ENCODE measurements around the gene DHODH. TPM values are rescaled to one million over a fixed set of nuclear protein-coding genes. Genes with fewer than 3 reads are reported as not detected.

The DHODH gene
- total RNA-seq, 4 donors from 2014 or later: 0.75 to 4.8 (median 1.6) TPM; not detected in 1

DNA sequence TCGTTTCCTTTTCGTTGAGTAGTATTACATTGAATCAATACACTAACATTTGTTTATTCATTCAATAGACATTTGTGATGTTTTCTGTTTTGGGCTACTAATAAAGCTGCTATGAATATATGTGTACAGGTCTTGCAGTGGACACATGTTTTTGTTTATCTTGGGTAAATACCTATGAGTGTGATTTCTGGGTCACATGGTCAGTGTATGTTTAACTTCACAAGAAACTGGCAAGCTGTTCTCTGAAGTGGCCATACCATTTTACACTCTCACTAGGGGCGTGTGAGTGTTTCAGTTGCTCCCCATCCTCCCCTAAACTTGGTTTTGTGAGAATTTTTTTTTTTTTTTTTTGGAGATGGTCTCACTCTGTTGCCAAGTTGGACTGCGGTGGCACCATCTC, 43.3 kb upstream of the DHODH start:
- Histone ChIP-seq H3K27me3 (no peaks in the 10 kb centered on the region), H3K4me3 (no peak overlapping the region), H3K4me1 (no peaks in the 10 kb centered on the region), H3K27ac (no peak overlapping the region), H3K36me3 (no peaks in the 10 kb centered on the region), H3K9me3 (no peaks in the 10 kb centered on the region)
- no peak for DNase-seq
- intact Hi-C loops (cut with DNase I; ENCODE audit: low total_unique reads) (no loop called here), in situ Hi-C loops (cut with MboI; ENCODE audit: low pct_ligation_motif_present in 1 of 4, low pct_unique_long_range_greater_than_20kb in 1 of 4, low sequenced_read_pairs in 3 of 4) (no loop called here)
- WGBS, 2 donors (ENCODE audit: low coverage in 1 of 2): 83 to 93% methylated on average over 3 to 4 of the region's 4 CpGs
- TF ChIP-seq POLR2AphosphoS5 (IDR thresholded peaks at IDR 0.05) (no peak), POLR2A (IDR thresholded peaks at IDR 0.05) (no peak), EP300 (IDR thresholded peaks at IDR 0.05; ENCODE audit: low read depth) (no peak)
- TF ChIP-seq, protein P1, sequence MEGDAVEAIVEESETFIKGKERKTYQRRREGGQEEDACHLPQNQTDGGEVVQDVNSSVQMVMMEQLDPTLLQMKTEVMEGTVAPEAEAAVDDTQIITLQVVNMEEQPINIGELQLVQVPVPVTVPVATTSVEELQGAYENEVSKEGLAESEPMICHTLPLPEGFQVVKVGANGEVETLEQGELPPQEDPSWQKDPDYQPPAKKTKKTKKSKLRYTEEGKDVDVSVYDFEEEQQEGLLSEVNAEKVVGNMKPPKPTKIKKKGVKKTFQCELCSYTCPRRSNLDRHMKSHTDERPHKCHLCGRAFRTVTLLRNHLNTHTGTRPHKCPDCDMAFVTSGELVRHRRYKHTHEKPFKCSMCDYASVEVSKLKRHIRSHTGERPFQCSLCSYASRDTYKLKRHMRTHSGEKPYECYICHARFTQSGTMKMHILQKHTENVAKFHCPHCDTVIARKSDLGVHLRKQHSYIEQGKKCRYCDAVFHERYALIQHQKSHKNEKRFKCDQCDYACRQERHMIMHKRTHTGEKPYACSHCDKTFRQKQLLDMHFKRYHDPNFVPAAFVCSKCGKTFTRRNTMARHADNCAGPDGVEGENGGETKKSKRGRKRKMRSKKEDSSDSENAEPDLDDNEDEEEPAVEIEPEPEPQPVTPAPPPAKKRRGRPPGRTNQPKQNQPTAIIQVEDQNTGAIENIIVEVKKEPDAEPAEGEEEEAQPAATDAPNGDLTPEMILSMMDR (IDR thresholded peaks at IDR 0.05): no peak

DNA sequence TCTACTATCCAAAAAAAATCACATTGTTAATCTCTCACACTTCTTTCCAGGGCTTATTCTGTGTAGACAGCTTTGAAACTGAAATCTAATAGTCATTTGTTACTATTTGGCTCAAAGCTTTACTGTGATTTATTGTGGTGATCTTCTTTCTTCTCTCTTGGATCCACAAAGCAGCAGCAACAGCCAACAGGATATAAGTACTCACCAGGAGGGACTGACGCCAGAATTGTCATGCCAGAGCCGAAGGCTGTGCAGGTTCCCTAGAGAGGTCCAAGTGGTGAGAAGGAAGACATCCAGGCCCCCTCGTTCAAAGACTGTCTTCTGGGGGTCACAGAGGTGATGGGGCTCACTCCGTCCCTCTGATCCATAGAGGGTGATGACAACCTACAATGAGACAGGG, 41.6 kb upstream of the DHODH start:
- TF ChIP-seq EP300 (IDR thresholded peaks at IDR 0.05; ENCODE audit: low read depth) (no peak), POLR2AphosphoS5 (IDR thresholded peaks at IDR 0.05) (no peak), POLR2A (IDR thresholded peaks at IDR 0.05) (no peak)
- TF ChIP-seq, protein P1 (IDR thresholded peaks at IDR 0.05): no peak
- in situ Hi-C loops (cut with MboI; ENCODE audit: low pct_ligation_motif_present in 1 of 4, low pct_unique_long_range_greater_than_20kb in 1 of 4, low sequenced_read_pairs in 3 of 4): no loop called here
- DNase-seq: no peak
- H3K27me3 ChIP-seq: no peaks in the 10 kb centered on the region
- 51 to 74% methylated on average over 3 to 4 of the region's 4 CpGs for WGBS, 2 donors (ENCODE audit: low coverage in 1 of 2)
- no peaks in the 10 kb centered on the region for H3K36me3 ChIP-seq
- no peak overlapping the region for H3K4me3 ChIP-seq
- H3K9me3 ChIP-seq: no peaks in the 10 kb centered on the region
- no peak overlapping the region for H3K27ac ChIP-seq
- intact Hi-C loops (cut with DNase I; ENCODE audit: low total_unique reads): no loop called here
- no peaks in the 10 kb centered on the region for H3K4me1 ChIP-seq

DNA sequence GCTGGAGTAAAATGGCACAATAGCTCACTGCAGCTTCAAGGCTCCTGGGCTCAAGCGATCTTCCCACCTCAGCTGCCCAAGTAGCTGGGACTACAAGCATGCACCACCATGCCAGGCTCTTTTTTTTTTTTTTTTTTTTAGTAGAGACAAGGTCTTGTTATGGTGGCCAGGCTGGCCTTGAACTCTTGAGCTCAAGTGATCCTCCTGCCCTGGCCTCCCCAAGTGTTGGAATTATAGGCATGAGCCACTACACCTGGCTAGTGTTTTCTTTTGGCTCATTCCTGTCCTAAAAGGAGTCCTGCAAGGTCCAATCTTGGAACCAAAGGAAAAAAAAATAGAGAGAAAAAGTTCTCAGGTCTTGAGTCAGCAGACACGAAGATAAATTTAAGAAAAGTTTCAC, 39.2 kb upstream of the DHODH start:
- Histone ChIP-seq H3K4me3 (no peak overlapping the region), H3K27me3 (no peaks in the 10 kb centered on the region), H3K9me3 (no peaks in the 10 kb centered on the region), H3K36me3 (no peaks in the 10 kb centered on the region), H3K27ac (no peak overlapping the region), H3K4me1 (no peaks in the 10 kb centered on the region)
- TF ChIP-seq, protein P1 (IDR thresholded peaks at IDR 0.05): no peak
- no peak for TF ChIP-seq POLR2A (IDR thresholded peaks at IDR 0.05)
- TF ChIP-seq EP300 (IDR thresholded peaks at IDR 0.05; ENCODE audit: low read depth): no peak
- no peak for TF ChIP-seq POLR2AphosphoS5 (IDR thresholded peaks at IDR 0.05)
- 91 to 95% methylated on average over 2 of the region's 2 CpGs for WGBS, 2 donors (ENCODE audit: low coverage in 1 of 2)
- in situ Hi-C loops (cut with MboI; ENCODE audit: low pct_ligation_motif_present in 1 of 4, low pct_unique_long_range_greater_than_20kb in 1 of 4, low sequenced_read_pairs in 3 of 4) (no loop called here), intact Hi-C loops (cut with DNase I; ENCODE audit: low total_unique reads) (no loop called here)
- DNase-seq: no peak

DNA sequence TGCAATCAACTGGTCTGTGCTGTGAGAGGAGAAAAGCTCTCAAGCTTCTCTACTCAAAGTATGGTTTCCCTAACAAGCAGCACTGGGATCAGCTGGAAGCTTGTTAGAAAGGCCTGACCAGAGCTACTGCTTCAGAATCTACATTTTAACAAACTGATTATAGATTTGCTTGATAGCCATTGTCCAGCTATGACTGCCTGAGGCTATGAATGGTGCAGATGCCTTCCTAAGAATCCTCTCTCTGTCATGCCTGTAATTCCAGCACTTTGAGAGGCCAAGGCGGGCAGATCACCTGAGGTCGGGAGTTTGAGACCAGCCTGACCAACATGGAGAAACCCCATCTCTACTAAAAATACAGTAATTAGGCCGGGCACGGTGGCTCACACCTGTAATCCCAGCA, 37.0 kb upstream of the DHODH start:
- in situ Hi-C loops (cut with MboI; ENCODE audit: low pct_ligation_motif_present in 1 of 4, low pct_unique_long_range_greater_than_20kb in 1 of 4, low sequenced_read_pairs in 3 of 4): no loop called here
- H3K4me1 ChIP-seq: no peaks in the 10 kb centered on the region
- no peaks in the 10 kb centered on the region for H3K36me3 ChIP-seq
- no peak for DNase-seq
- H3K27me3 ChIP-seq: no peaks in the 10 kb centered on the region
- intact Hi-C loops (cut with DNase I; ENCODE audit: low total_unique reads): loop anchor here (5.0 kb wide), 1 partner anchor 1339 kb away; no protein-coding TSS in a partner anchor
- TF ChIP-seq, protein P1 (IDR thresholded peaks at IDR 0.05): no peak
- TF ChIP-seq EP300 (IDR thresholded peaks at IDR 0.05; ENCODE audit: low read depth): no peak
- no peak for TF ChIP-seq POLR2A (IDR thresholded peaks at IDR 0.05)
- TF ChIP-seq POLR2AphosphoS5 (IDR thresholded peaks at IDR 0.05): no peak
- no peak overlapping the region for H3K27ac ChIP-seq
- no peak overlapping the region for H3K4me3 ChIP-seq
- no peaks in the 10 kb centered on the region for H3K9me3 ChIP-seq
- WGBS, 2 donors (ENCODE audit: low coverage in 1 of 2): 90% methylated on average over 4 of the region's 4 CpGs; no CpG with 5 or more reads in 1 of the 2 donors

Measured in transverse colon (tissue), 4 donors.